CD4-positive, alpha-beta T cell treated with Interleukin-4 for 4 hours (primary cell): ENCODE measurements around the gene DOCK4.

Experiments used
- DNase-seq: peaks from one replicate; pipeline ENCODE4 v3.0.0-alpha.2; 2020

Gene DOCK4

GRCh38 chr7:112190120-112190519 is 16.1 kb downstream of the DOCK4 start:
- DNase-seq: no peak

GRCh38 chr7:112189691-112190090 is 16.5 kb downstream of the DOCK4 start:
- no peak for DNase-seq

- DNase-seq: no peak
These were observed 17.9 kb downstream of the DOCK4 start for GRCh38 chr7:112188257-112188656.

GRCh38 chr7:112186300-112186699 is 19.9 kb downstream of the DOCK4 start:
- no peak for DNase-seq

- no peak for DNase-seq
These were observed 21.0 kb downstream of the DOCK4 start for GRCh38 chr7:112185005-112185834.

- no peak for DNase-seq
These were observed 21.7 kb downstream of the DOCK4 start for GRCh38 chr7:112184455-112184854.

- no peak for DNase-seq
These were observed 22.9 kb downstream of the DOCK4 start for GRCh38 chr7:112183266-112183665.

GRCh38 chr7:112182749-112183148 is 23.4 kb downstream of the DOCK4 start:
- DNase-seq: no peak

- DNase-seq: no peak
These were observed 26.0 kb downstream of the DOCK4 start for GRCh38 chr7:112180223-112180622.

- no peak for DNase-seq
These were observed 29.3 kb downstream of the DOCK4 start for GRCh38 chr7:112176693-112177415.

GRCh38 chr7:112176241-112176640 is 30.0 kb downstream of the DOCK4 start:
- no peak for DNase-seq

GRCh38 chr7:112174192-112174591 is 32.0 kb downstream of the DOCK4 start:
- no peak for DNase-seq

- DNase-seq: no peak
These were observed 32.7 kb downstream of the DOCK4 start for GRCh38 chr7:112173568-112173905.

GRCh38 chr7:112172870-112173567 is 33.2 kb downstream of the DOCK4 start:
- no peak for DNase-seq

GRCh38 chr7:112171673-112172072 is 34.5 kb downstream of the DOCK4 start:
- DNase-seq: no peak

GRCh38 chr7:112168915-112169314 is 37.3 kb downstream of the DOCK4 start:
- no peak for DNase-seq

GRCh38 chr7:112167147-112167546 is 39.1 kb downstream of the DOCK4 start:
- DNase-seq: no peak

GRCh38 chr7:112162784-112163506 is 43.3 kb downstream of the DOCK4 start:
- DNase-seq: no peak

GRCh38 chr7:112162142-112162766 is 43.9 kb downstream of the DOCK4 start:
- DNase-seq: no peak

GRCh38 chr7:112161253-112162141 is 44.7 kb downstream of the DOCK4 start:
- no peak for DNase-seq

- DNase-seq: no peak
These were observed 45.4 kb downstream of the DOCK4 start for GRCh38 chr7:112160771-112161150.
